ENCODE results near the gene ADAMTS18. TPM values are rescaled to one million over a fixed set of nuclear protein-coding genes. Genes with fewer than 3 reads are reported as not detected.

ADAMTS18 gene
- total RNA-seq, 1 donor = 0.27 TPM

- no peak overlapping the region for H3K4me3 ChIP-seq (ENCODE audit: low read depth, low read length)
- TF ChIP-seq, protein P1, sequence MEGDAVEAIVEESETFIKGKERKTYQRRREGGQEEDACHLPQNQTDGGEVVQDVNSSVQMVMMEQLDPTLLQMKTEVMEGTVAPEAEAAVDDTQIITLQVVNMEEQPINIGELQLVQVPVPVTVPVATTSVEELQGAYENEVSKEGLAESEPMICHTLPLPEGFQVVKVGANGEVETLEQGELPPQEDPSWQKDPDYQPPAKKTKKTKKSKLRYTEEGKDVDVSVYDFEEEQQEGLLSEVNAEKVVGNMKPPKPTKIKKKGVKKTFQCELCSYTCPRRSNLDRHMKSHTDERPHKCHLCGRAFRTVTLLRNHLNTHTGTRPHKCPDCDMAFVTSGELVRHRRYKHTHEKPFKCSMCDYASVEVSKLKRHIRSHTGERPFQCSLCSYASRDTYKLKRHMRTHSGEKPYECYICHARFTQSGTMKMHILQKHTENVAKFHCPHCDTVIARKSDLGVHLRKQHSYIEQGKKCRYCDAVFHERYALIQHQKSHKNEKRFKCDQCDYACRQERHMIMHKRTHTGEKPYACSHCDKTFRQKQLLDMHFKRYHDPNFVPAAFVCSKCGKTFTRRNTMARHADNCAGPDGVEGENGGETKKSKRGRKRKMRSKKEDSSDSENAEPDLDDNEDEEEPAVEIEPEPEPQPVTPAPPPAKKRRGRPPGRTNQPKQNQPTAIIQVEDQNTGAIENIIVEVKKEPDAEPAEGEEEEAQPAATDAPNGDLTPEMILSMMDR (IDR thresholded peaks at IDR 0.05; ENCODE audit: insufficient read depth, low read length) = no peak
- DNase-seq (ENCODE audit: low read depth) = peak; percentile 78
Measured at GRCh38 chr16:77308163-77308561, 126.7 kb downstream of the ADAMTS18 start.

GRCh38 chr16:77307426-77308162 lies 127.2 kb downstream of the ADAMTS18 start:
- TF ChIP-seq, protein P1 (IDR thresholded peaks at IDR 0.05; ENCODE audit: insufficient read depth, low read length) = no peak
- no peak overlapping the region for H3K4me3 ChIP-seq (ENCODE audit: low read depth, low read length)
- no peak for DNase-seq (ENCODE audit: low read depth)

GRCh38 chr16:77306075-77306474 lies 128.8 kb downstream of the ADAMTS18 start:
- H3K4me3 ChIP-seq (ENCODE audit: low read depth, low read length) = no peak overlapping the region
- TF ChIP-seq, protein P1 (IDR thresholded peaks at IDR 0.05; ENCODE audit: insufficient read depth, low read length) = no peak
- DNase-seq (ENCODE audit: low read depth) = no peak

DNA sequence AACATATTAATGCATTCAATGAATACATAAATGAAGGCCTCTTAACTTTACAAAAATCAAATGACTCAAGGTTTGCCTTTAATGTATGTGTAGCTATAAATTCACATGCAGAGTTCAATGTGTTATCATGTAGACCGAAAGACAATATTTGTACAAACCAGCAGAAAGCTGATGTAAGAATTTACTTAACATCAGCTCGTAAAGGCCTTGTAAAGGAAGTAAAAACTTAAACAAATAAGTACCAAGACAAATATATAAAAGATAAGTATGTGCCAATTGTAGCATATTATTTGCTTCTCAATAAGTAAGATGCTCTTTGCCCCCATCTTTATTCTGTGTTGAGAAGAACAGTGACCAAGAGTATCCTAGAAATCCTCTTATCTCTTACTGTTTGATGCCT lies 130.0 kb downstream of the ADAMTS18 start:
- H3K4me3 ChIP-seq (ENCODE audit: low read depth, low read length) = no peak overlapping the region
- TF ChIP-seq, protein P1 (IDR thresholded peaks at IDR 0.05; ENCODE audit: insufficient read depth, low read length) = no peak
- DNase-seq (ENCODE audit: low read depth) = no peak

DNA sequence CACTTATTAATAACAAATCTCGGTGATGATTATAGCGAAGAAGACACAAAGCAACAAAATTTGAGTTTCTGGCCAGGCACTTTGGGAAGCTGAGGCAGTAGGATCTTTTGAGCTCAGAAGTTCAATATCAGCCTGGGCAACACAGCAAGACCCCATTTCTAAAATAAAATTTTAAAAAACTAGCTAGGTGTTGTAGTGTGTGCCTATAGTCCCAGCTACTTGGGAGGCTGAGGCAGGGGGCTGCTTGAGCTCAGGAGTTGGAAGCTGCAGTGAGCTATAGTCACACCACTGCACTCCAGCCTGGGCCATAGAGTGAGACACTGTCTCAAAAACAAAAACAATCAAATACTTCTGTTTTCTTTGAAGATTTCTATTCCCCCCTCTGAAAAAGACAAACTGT lies 130.7 kb downstream of the ADAMTS18 start:
- no peak overlapping the region for H3K4me3 ChIP-seq (ENCODE audit: low read depth, low read length)
- TF ChIP-seq, protein P1 (IDR thresholded peaks at IDR 0.05; ENCODE audit: insufficient read depth, low read length) = no peak
- DNase-seq (ENCODE audit: low read depth) = no peak

DNA sequence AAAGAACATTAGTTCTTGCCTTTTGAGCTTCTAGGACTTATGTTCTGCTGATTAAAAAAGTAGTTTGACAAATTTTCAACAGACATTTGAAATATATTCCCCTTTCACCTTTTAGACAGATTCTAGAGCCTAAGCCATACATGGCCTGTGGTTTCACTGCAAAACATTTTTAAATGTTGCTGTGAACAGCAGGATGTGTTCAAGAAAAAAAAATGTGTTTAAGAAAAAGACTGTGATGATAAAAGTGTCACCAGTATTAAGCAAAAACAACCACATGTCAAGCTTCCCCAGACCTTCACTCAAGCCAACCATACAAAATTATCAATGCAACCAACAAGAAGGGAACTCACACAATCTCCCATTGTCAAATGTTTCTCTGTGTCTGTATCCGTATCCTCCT lies 132.2 kb downstream of the ADAMTS18 start:
- no peak overlapping the region for H3K4me3 ChIP-seq (ENCODE audit: low read depth, low read length)
- no peak for DNase-seq (ENCODE audit: low read depth)
- TF ChIP-seq, protein P1 (IDR thresholded peaks at IDR 0.05; ENCODE audit: insufficient read depth, low read length) = no peak

- no peak overlapping the region for H3K4me3 ChIP-seq (ENCODE audit: low read depth, low read length)
- DNase-seq (ENCODE audit: low read depth) = no peak
- TF ChIP-seq, protein P1 (IDR thresholded peaks at IDR 0.05; ENCODE audit: insufficient read depth, low read length) = no peak
Measured at GRCh38 chr16:77302249-77302648, 132.6 kb downstream of the ADAMTS18 start.

Data from fibroblast of the aortic adventitia (primary cell).